Measurements from ENCODE around the gene GPC5.

DNA sequence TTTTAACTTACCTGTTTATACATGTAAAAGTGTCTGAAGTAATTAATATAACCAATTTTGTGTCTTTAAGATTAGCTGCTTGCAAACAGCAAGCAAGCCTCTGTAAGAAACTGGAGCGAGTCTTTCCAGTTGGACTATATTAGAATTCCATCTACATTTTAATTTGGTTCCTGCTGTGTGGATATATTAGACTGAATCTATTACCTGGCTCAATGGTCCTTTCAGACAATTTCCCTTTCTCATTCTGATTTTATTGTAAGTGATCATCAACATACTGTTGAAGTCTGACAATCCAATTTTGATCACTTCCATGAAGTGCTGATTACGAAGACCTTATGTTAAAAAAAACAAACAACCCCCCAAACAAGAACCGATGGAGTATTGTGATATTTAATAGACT is 72.3 kb downstream of the GPC5 start:
- no peak for TF ChIP-seq CTCF (IDR thresholded peaks at IDR 0.05)
- no peak for TF ChIP-seq EZH2phosphoT487 (IDR thresholded peaks at IDR 0.05)
